SK-N-SH treated with all-trans-retinoic acid at 6 μM for 48 hours (cell line): ENCODE data around the gene AUTS2.

Experiments
- ARNTL ChIP-seq: fragments of 450-650 bp; formaldehyde crosslinking; IDR thresholded peaks from 2 replicates; pipeline ENCODE4 v1.5.0; 2020; ENCODE audit warnings: low read depth, mild to moderate bottlenecking, moderate library complexity, borderline replicate concordance
- CREB5 ChIP-seq: fragments of 250-450 bp; sonication (Bioruptor Pico); IDR thresholded peaks from 2 replicates; pipeline ENCODE4 v1.5.1; 2020; ENCODE audit warnings: low read depth, mild to moderate bottlenecking, moderate library complexity
- CSDC2 ChIP-seq: fragments of 250-450 bp; sonication (Bioruptor Pico); IDR thresholded peaks from 2 replicates; pipeline ENCODE4 v1.5.0; 2020; ENCODE audit warnings: mild to moderate bottlenecking, moderate library complexity
- OSR1 ChIP-seq: fragments of 250-450 bp; sonication (Bioruptor Pico); IDR thresholded peaks from 2 replicates; pipeline ENCODE4 v1.8.0; 2022; ENCODE audit warnings: moderate library complexity, mild to moderate bottlenecking, inconsistent platforms
- PATZ1 ChIP-seq: fragments of 250-450 bp; sonication (Bioruptor Pico); IDR thresholded peaks from 2 replicates; pipeline ENCODE4 v1.8.0; 2020; ENCODE audit warnings: mild to moderate bottlenecking, moderate library complexity, borderline replicate concordance
- TCF4 ChIP-seq: fragments of 250-450 bp; sonication (Bioruptor Pico); IDR thresholded peaks from 2 replicates; pipeline ENCODE4 v1.8.0; 2021; ENCODE audit warnings: mild to moderate bottlenecking, moderate library complexity, borderline replicate concordance
- TOX ChIP-seq: fragments of 250-450 bp; sonication (Bioruptor Pico); IDR thresholded peaks from 2 replicates; pipeline ENCODE4 v1.8.0; 2021; ENCODE audit warnings: mild to moderate bottlenecking, moderate library complexity, borderline replicate concordance
- ZFP3 ChIP-seq: fragments of 250-450 bp; sonication (Bioruptor Pico); IDR thresholded peaks from 2 replicates; pipeline ENCODE4 v1.5.0; 2020; ENCODE audit warnings: mild to moderate bottlenecking, moderate library complexity

GRCh38 chr7:70632400-70632799, 1034.1 kb downstream of the AUTS2 start:
- no peak for TF ChIP-seq ZFP3 (CRISPR knock-in tag)
- TF ChIP-seq TCF4 (CRISPR knock-in tag): no peak
- no peak for TF ChIP-seq CSDC2
- no peak for TF ChIP-seq CREB5
- no peak for TF ChIP-seq PATZ1 (CRISPR knock-in tag)
- no peak for TF ChIP-seq ARNTL (CRISPR knock-in tag)
- TF ChIP-seq OSR1 (CRISPR knock-in tag): no peak
- no peak for TF ChIP-seq TOX (CRISPR knock-in tag)
